HEK293 (cell line): ENCODE data around the gene SVIP.

Experiments used
- KLF16 ChIP-seq: fragments of 450-650 bp; formaldehyde crosslinking; IDR thresholded peaks from 2 replicates; pipeline ENCODE4 v1.5.1; 2017; ENCODE audit warnings: missing biosample characterization, missing genetic modification characterization
- MYNN ChIP-seq: fragments of 450-650 bp; formaldehyde crosslinking; IDR thresholded peaks from 2 replicates; pipeline ENCODE4 v1.5.1; 2016; ENCODE audit warnings: missing biosample characterization, missing genetic modification characterization, borderline replicate concordance
- OSR2 ChIP-seq: fragments of 450-650 bp; formaldehyde crosslinking; IDR thresholded peaks from 2 replicates; pipeline ENCODE4 v1.5.1; 2016; ENCODE audit warnings: missing biosample characterization, missing genetic modification characterization
- SETDB1 ChIP-seq: IDR thresholded peaks from one replicate; pipeline ENCODE4 v1.6.1; 2017; ENCODE audit warnings: mild to moderate bottlenecking, low read length, moderate library complexity, mixed read lengths; ENCODE audit not compliant: insufficient read length
- SP3 ChIP-seq: fragments of 450-650 bp; formaldehyde crosslinking; IDR thresholded peaks from 2 replicates; pipeline ENCODE4 v1.5.1; 2016; ENCODE audit warnings: missing biosample characterization, missing genetic modification characterization
- ZBTB11 ChIP-seq: fragments of 450-650 bp; formaldehyde crosslinking; conservative IDR thresholded peaks from 2 replicates; pipeline ENCODE4 v1.5.1; 2016; ENCODE audit warnings: low read depth, missing biosample characterization, missing genetic modification characterization
- ZBTB21 ChIP-seq: fragments of 450-650 bp; formaldehyde crosslinking; IDR thresholded peaks from 2 replicates; pipeline ENCODE4 v1.5.1; 2017; ENCODE audit warnings: missing biosample characterization, missing genetic modification characterization
- ZBTB7A ChIP-seq: fragments of 450-650 bp; formaldehyde crosslinking; IDR thresholded peaks from 2 replicates; pipeline ENCODE4 v1.5.1; 2016; ENCODE audit warnings: low read depth, missing biosample characterization, missing genetic modification characterization
- ZFHX2 ChIP-seq: fragments of 450-650 bp; formaldehyde crosslinking; conservative IDR thresholded peaks from 2 replicates; pipeline ENCODE4 v1.5.1; 2016; ENCODE audit warnings: missing biosample characterization, missing genetic modification characterization
- ZNF239 ChIP-seq: fragments of 450-650 bp; formaldehyde crosslinking; IDR thresholded peaks from 2 replicates; pipeline ENCODE4 v1.5.1; 2016; ENCODE audit warnings: missing biosample characterization, missing genetic modification characterization
- ZNF280D ChIP-seq: fragments of 450-650 bp; formaldehyde crosslinking; IDR thresholded peaks from 2 replicates; pipeline ENCODE4 v1.5.1; 2016; ENCODE audit warnings: missing biosample characterization, missing genetic modification characterization
- ZNF302 ChIP-seq: fragments of 450-650 bp; formaldehyde crosslinking; IDR thresholded peaks from 2 replicates; pipeline ENCODE4 v1.5.1; 2016; ENCODE audit warnings: missing biosample characterization, missing genetic modification characterization, low read depth
- ZNF311 ChIP-seq: fragments of 450-650 bp; formaldehyde crosslinking; IDR thresholded peaks from 2 replicates; pipeline ENCODE4 v1.5.1; 2017; ENCODE audit warnings: missing biosample characterization, missing genetic modification characterization, borderline replicate concordance
- ZNF341 ChIP-seq: fragments of 450-650 bp; formaldehyde crosslinking; IDR thresholded peaks from 2 replicates; pipeline ENCODE4; 2016; ENCODE audit warnings: low read depth, missing biosample characterization, missing genetic modification characterization
- ZNF362 ChIP-seq: fragments of 450-650 bp; formaldehyde crosslinking; IDR thresholded peaks from 2 replicates; pipeline ENCODE4 v1.5.1; 2016; ENCODE audit warnings: missing biosample characterization, missing genetic modification characterization
- ZNF513 ChIP-seq: fragments of 450-650 bp; IDR thresholded peaks from 2 replicates; pipeline ENCODE4 v1.5.1; 2018; ENCODE audit warnings: missing biosample characterization, missing genetic modification characterization
- ZNF544 ChIP-seq: fragments of 450-650 bp; formaldehyde crosslinking; IDR thresholded peaks from 2 replicates; pipeline ENCODE4 v1.5.0; 2017; ENCODE audit warnings: missing biosample characterization, missing genetic modification characterization
- ZNF549 ChIP-seq: fragments of 450-650 bp; IDR thresholded peaks from 2 replicates; pipeline ENCODE4 v1.5.1; 2018; ENCODE audit warnings: missing biosample characterization, missing genetic modification characterization, mild to moderate bottlenecking, inconsistent platforms, moderate library complexity
- ZNF645 ChIP-seq: fragments of 450-650 bp; formaldehyde crosslinking; IDR thresholded peaks from 2 replicates; pipeline ENCODE4; 2016; ENCODE audit warnings: missing biosample characterization, missing genetic modification characterization
- ZNF660 ChIP-seq: fragments of 450-650 bp; IDR thresholded peaks from 2 replicates; pipeline ENCODE4 v1.5.1; 2018; ENCODE audit warnings: missing biosample characterization, mild to moderate bottlenecking, missing genetic modification characterization
- ZNF677 ChIP-seq: fragments of 450-650 bp; IDR thresholded peaks from 2 replicates; pipeline ENCODE4 v1.5.0; 2018; ENCODE audit warnings: missing biosample characterization, mild to moderate bottlenecking, missing genetic modification characterization, moderate library complexity
- ZNF704 ChIP-seq: fragments of 450-650 bp; formaldehyde crosslinking; IDR thresholded peaks from 2 replicates; pipeline ENCODE4 v1.5.1; 2016; ENCODE audit warnings: missing biosample characterization, missing genetic modification characterization
- ZNF747 ChIP-seq: fragments of 450-650 bp; formaldehyde crosslinking; IDR thresholded peaks from 2 replicates; pipeline ENCODE4 v1.5.1; 2016; ENCODE audit warnings: missing biosample characterization, missing genetic modification characterization
- ZNF785 ChIP-seq: fragments of 450-650 bp; formaldehyde crosslinking; IDR thresholded peaks from 2 replicates; pipeline ENCODE4 v1.5.1; 2016; ENCODE audit warnings: missing biosample characterization, missing genetic modification characterization
- ZNF791 ChIP-seq: fragments of 450-650 bp; formaldehyde crosslinking; IDR thresholded peaks from 2 replicates; pipeline ENCODE4 v1.5.1; 2016; ENCODE audit warnings: missing biosample characterization, missing genetic modification characterization
- ZNF830 ChIP-seq: fragments of 450-650 bp; IDR thresholded peaks from 2 replicates; pipeline ENCODE4 v1.5.0; 2018; ENCODE audit warnings: missing biosample characterization, missing genetic modification characterization, low read depth, mild to moderate bottlenecking, moderate library complexity
- ZSCAN18 ChIP-seq: fragments of 450-650 bp; formaldehyde crosslinking; IDR thresholded peaks from 2 replicates; pipeline ENCODE4 v1.5.1; 2016; ENCODE audit warnings: missing biosample characterization, missing genetic modification characterization

The SVIP gene

GRCh38 chr11:22829231-22830081 lies at the start of gene SVIP (continued):
- TF ChIP-seq SETDB1 (no peak), ZNF280D (tag by site-specific recombination) (no peak), ZNF785 (tag by site-specific recombination) (no peak), ZNF747 (tag by site-specific recombination) (no peak), ZNF704 (tag by site-specific recombination) (no peak), ZBTB21 (tag by site-specific recombination) (no peak), ZBTB7A (tag by site-specific recombination) (no peak), ZNF239 (no peak), ZNF362 (no peak), ZNF830 (tag by site-specific recombination) (no peak), SP3 (tag by site-specific recombination) (peak; percentile 69), ZNF311 (tag by site-specific recombination) (no peak), ZNF302 (tag by site-specific recombination) (no peak), OSR2 (tag by site-specific recombination) (no peak), ZSCAN18 (tag by site-specific recombination) (no peak), ZNF645 (tag by site-specific recombination) (no peak), ZNF513 (tag by site-specific recombination) (no peak), ZNF341 (tag by site-specific recombination) (no peak), ZNF660 (tag by site-specific recombination) (no peak), ZBTB11 (tag by site-specific recombination) (peak; percentile 70), ZNF791 (tag by site-specific recombination) (no peak), ZNF677 (tag by site-specific recombination) (no peak), ZNF544 (tag by site-specific recombination) (no peak), ZNF549 (no peak), ZFHX2 (peak; percentile 67), MYNN (tag by site-specific recombination) (no peak), KLF16 (tag by site-specific recombination) (no peak)
